ENCODE measurements around the gene PHKG1. TPM values are rescaled to one million over a fixed set of nuclear protein-coding genes. Genes with fewer than 3 reads are reported as not detected.

PHKG1 gene
- total RNA-seq, 2 experiments from 2014 or later, result 3.3 to 5.6 TPM

DNA sequence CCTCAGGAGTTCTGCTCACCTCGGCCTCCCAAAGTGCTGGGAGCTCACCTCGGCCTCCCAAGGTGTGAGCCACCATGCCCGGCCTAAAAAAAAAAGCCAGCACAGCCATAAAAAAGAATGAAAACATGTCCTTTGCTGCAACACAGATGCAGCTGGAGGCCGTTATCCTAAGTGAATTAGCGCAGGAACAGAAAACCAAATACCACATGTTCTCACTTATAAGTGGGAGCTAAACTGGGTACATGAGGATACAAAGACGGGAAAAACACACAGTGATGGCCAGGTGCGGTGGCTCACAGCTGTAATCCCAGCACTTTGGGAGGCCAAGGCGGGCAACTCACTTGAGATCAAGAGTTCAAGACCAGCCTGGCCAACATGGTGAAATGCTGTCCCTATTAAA lies 62.4 kb downstream of the PHKG1 start:
- DNase-seq (ENCODE audit: low spot score), result no peak
- Histone ChIP-seq H3K9me2 (ENCODE audit: insufficient read depth, low read length) (no peaks in the 10 kb centered on the region), H4K20me1 (ENCODE audit: insufficient read depth, low read length) (no peaks in the 10 kb centered on the region), H3K9me3 (ENCODE audit: low read length) (no peaks in the 10 kb centered on the region), H3K36me3 (ENCODE audit: insufficient read depth, low read length) (peaks cover 63% of the 10 kb centered on the region), H3K79me2 (ENCODE audit: insufficient read depth, low read depth, low read length) (peaks cover 6% of the 10 kb centered on the region; the same call in 1 of the 2 replicates), H3K27ac (ENCODE audit: low read depth, low read length, poor library complexity, severe bottlenecking) (no peak overlapping the region), H3K4me1 (ENCODE audit: insufficient read depth, low read length, poor library complexity, severe bottlenecking) (peaks cover 10% of the 10 kb centered on the region), H3K4me3 (ENCODE audit: low read depth, low read length, poor library complexity, severe bottlenecking) (no peak overlapping the region), H3K4me2 (ENCODE audit: low read length) (no peak overlapping the region), H2AFZ (ENCODE audit: low read length) (no peak overlapping the region)
- POLR2A ChIA-PET, result interaction anchor here (0.6 to 0.9 kb wide), 4 partner anchors 17 to 1270 kb away, joined by 3 to 7 read pairs (median 4); partner anchors contain the start of gene SUMF2
- CTCF ChIA-PET (ENCODE audit: unreplicated experiment), result no interaction called here
- intact Hi-C loops (cut with micrococcal nuclease; ENCODE audit: unreplicated experiment), result no loop called here
- BruUV-seq (replicated peaks), result no TSS peak
- TF ChIP-seq, protein P1, sequence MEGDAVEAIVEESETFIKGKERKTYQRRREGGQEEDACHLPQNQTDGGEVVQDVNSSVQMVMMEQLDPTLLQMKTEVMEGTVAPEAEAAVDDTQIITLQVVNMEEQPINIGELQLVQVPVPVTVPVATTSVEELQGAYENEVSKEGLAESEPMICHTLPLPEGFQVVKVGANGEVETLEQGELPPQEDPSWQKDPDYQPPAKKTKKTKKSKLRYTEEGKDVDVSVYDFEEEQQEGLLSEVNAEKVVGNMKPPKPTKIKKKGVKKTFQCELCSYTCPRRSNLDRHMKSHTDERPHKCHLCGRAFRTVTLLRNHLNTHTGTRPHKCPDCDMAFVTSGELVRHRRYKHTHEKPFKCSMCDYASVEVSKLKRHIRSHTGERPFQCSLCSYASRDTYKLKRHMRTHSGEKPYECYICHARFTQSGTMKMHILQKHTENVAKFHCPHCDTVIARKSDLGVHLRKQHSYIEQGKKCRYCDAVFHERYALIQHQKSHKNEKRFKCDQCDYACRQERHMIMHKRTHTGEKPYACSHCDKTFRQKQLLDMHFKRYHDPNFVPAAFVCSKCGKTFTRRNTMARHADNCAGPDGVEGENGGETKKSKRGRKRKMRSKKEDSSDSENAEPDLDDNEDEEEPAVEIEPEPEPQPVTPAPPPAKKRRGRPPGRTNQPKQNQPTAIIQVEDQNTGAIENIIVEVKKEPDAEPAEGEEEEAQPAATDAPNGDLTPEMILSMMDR (conservative IDR thresholded peaks at IDR 0.05; ENCODE audit: low read length), result no peak
- no peak for TF ChIP-seq EZH2phosphoT487 (IDR thresholded peaks at IDR 0.05; ENCODE audit: borderline replicate concordance, low read depth, low read length)

Small RNA genes within 50 kb of the gene (small RNA-seq; reads per million reads assigned to genes)
- gene SNORA15 (0.36 reads per million), gene SNORA22B (0.31 reads per million)

Other genes with a start within 250 kb of the PHKG1 start
- gene SEPTIN14, start 230.2 kb downstream of the PHKG1 start, total RNA-seq (2014; rRNA removed; shearing (Covaris generic)), result not detected in 2 replicates
- gene SEPTIN14, start 230.2 kb downstream of the PHKG1 start, total RNA-seq (2022), result not detected in 2 replicates
- gene ZNF713, start 205.5 kb downstream of the PHKG1 start, total RNA-seq (2014; rRNA removed; shearing (Covaris generic)), result 2.1 and 3.3 TPM in 2 replicates
- 1.8 and 2.3 TPM in 2 replicates for gene ZNF713, start 205.5 kb downstream of the PHKG1 start, total RNA-seq (2022)
- gene MRPS17, start 141.1 kb downstream of the PHKG1 start, total RNA-seq (2014; rRNA removed; shearing (Covaris generic)), result 24.9 and 27.8 TPM in 2 replicates
- gene MRPS17, start 141.1 kb downstream of the PHKG1 start, total RNA-seq (2022), result 18.0 and 23.2 TPM in 2 replicates
- gene NIPSNAP2, start 128.4 kb downstream of the PHKG1 start, total RNA-seq (2014; rRNA removed; shearing (Covaris generic)), result 28.9 and 35.9 TPM in 2 replicates
- 49.9 and 53.1 TPM in 2 replicates for gene NIPSNAP2, start 128.4 kb downstream of the PHKG1 start, total RNA-seq (2022)
- gene PSPH, start 41.5 kb downstream of the PHKG1 start, total RNA-seq (2014; rRNA removed; shearing (Covaris generic)), result 62.9 and 64.7 TPM in 2 replicates
- gene PSPH, start 41.5 kb downstream of the PHKG1 start, total RNA-seq (2022), result 45.1 and 55.3 TPM in 2 replicates
- gene CCT6A, start 41.2 kb downstream of the PHKG1 start, total RNA-seq (2014; rRNA removed; shearing (Covaris generic)), result 151 and 196 TPM in 2 replicates
- gene CCT6A, start 41.2 kb downstream of the PHKG1 start, total RNA-seq (2022), result 181 and 219 TPM in 2 replicates
- gene SUMF2, start 28.7 kb downstream of the PHKG1 start, total RNA-seq (2014; rRNA removed; shearing (Covaris generic)), result 46.4 and 60.8 TPM in 2 replicates
- 107 and 110 TPM in 2 replicates for gene SUMF2, start 28.7 kb downstream of the PHKG1 start, total RNA-seq (2022)
- 381 and 517 TPM in 2 replicates for gene CHCHD2, start 13.5 kb upstream of the PHKG1 start, total RNA-seq (2014; rRNA removed; shearing (Covaris generic))
- 478 and 522 TPM in 2 replicates for gene CHCHD2, start 13.5 kb upstream of the PHKG1 start, total RNA-seq (2022)
- not detected in 2 replicates for gene NUPR2, start 23.5 kb upstream of the PHKG1 start, total RNA-seq (2014; rRNA removed; shearing (Covaris generic))
- not detected in 2 replicates for gene NUPR2, start 23.5 kb upstream of the PHKG1 start, total RNA-seq (2022)